ENCODE data around the gene RAP1GAP2.

The RAP1GAP2 gene

DNA sequence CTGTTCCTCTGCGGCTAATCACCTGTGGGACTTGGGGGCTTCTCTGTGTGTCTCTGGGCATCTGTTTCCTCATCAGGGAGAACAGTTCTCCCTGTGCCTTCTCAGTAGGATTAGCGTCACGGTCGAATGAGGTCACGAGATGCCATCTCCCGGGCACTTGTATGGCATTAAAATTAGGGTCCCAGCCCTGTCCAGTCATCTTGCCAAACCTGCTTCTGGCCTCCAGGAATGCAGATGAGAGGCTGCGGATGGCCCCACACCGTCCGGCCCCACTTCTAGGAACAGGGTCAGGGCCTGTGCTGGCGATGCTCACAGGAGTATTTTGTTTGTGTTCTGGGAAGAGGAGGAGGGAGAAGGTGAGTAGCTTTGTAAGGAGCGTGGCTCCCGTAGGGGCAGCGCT is 208.7 kb downstream of the RAP1GAP2 start:
- no peak for DNase-seq

DNA sequence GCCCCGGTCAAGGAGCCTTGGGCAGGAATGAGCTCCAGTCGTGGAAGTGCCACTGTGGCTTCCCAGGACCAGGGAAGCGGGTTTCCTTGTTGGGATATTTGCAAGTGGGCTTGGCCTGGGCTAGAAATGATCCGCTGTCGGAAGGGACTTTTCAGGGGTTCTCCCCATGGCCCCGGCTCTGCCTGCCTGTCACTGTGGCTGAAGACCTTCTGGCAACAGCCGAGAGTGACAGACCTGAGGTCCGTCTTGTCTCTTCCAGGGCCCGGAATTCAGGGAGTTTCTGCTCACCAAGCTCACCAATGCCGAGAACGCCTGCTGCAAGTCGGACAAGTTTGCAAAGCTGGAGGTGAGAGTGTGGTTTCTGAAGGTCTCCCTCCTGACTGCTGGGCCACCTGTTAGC is 209.5 kb downstream of the RAP1GAP2 start:
- DNase-seq = no peak

- no peak for DNase-seq
Observed at GRCh38 chr17:3006801-3007200, 210.6 kb downstream of the RAP1GAP2 start.

DNA sequence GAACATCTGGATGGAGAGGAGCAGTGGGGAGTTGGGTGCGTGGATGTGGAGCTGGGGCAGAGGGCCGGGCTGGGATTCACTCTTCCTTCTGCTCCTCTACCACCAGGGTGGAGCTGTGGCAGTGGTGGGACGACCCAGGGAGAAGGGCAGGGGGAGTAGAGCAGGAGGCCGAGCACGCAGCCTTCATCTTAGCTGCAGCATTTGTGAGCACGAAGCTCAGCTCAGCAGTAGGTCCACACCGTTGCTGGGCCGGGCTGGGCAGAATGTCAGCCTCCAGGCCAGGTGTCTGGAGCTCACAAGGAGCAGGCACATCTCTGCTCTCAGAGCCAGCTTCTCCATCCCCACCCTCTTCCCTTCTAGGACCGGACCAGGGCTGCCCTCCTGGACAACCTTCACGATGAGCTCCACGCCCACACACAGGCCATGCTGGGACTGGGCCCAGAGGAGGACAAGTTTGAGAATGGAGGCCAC is 211.4 kb downstream of the RAP1GAP2 start:
- DNase-seq = no peak

- DNase-seq = no peak
Observed at GRCh38 chr17:3008336-3009288, 212.4 kb downstream of the RAP1GAP2 start.

- no peak for DNase-seq
Observed at GRCh38 chr17:3009411-3009920, 213.2 kb downstream of the RAP1GAP2 start.

DNA sequence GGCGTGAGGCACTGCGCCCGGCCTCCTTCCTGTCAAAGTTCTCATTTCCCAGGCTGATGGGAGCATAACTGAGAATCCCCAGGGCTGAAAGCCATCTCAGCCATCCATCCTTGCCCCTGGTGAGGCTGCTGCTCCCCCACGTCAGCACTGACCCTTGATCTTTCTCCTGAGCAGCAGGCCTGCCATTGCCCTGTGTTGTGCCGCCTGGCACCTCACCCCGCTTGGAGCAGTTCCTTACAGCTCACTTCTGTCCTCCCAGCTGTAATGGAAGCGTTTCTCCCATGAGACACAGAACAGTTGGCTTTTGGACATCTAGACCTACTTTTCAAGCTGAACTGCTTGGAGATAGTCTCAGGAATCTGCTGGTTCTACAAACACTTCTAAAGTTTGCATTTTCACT is 215.7 kb downstream of the RAP1GAP2 start:
- DNase-seq = no peak

DNA sequence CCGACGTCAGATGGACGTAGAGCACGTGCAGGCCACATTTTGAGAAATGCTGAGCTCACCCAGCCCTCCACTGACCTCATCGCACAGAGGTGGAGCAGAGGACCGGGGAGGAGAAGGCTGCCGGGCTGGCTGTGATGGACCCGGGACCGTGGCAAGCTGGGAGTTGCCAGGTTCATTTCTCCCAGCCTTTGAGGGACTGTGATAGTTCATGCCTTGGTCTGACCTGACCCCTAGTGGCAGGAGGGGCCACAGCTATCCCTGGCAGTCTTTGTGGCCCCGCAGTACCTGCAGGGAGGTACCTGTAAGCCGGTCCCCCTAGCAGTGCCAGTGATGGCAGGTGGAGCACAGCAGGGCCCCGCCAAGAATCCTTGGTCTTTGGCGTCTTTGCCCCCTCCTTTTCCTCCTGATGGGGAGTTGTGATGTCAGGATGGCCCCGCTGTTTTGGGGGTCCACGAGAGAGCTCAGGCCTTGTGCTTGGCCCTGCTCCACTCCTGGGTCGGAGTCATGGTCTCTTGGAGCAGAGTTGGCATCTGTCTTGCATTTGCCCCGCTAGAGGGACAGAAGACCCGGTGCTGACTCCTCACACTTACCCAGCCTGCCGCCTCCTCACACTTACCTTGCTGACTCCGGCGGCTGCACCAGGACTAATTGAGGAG is 216.8 kb downstream of the RAP1GAP2 start:
- no peak for DNase-seq

DNA sequence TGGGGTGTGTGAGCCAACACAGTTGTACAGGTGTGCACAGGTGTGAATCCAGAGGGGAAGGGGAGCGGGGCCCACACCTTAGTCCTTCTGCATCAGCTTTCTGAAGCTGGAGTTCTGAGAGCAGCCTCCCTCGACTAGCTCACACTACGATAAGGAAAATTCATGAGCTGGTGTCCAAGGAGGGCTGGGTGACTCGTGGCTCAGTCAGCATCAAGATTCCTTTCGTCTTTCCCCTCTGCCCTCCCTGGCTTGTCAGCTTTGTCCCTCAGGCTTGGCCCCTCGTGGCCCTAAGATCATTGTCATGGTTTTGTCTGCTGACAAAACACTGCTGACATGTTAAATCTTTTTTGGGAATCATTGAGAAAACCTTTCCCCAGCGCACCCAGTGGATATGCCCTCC is 219.7 kb downstream of the RAP1GAP2 start:
- DNase-seq = no peak

DNA sequence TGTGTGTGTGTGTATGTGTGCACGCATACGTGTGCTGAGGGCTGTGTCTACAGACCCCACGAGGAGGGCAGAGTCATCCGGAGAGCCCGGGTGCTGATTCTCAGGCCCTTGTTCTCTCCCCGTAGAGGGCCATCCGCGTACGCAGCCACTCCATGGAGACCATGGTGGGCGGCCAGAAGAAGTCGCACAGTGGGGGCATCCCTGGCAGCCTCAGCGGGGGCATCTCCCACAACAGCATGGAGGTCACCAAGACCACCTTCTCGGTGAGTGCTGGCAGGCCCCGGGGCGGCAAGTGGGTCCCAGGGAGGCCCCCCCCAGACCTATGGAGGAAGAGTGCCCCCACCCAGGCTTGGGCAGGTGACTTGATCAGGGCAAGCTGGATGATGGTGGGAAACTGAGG is 221.7 kb downstream of the RAP1GAP2 start:
- DNase-seq = no peak

- DNase-seq = no peak
Observed at GRCh38 chr17:3019761-3020160, 223.5 kb downstream of the RAP1GAP2 start.

DNA sequence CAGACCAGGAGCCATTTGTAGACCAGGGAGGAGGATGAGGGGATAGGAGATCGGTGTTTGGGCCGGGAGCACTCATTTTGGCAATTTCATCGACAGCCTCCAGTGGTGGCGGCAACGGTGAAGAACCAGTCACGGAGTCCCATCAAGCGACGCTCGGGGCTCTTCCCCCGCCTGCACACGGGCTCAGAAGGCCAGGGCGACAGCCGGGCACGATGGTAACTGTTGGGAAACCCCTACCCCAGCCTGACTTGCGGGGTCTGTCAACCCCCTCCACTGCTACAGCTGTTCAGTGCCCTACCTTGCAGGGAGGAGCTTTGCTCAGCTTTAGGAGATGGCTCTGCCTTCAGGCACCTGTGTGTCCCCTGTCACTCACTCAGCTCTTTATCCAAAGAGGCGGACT is 224.1 kb downstream of the RAP1GAP2 start:
- no peak for DNase-seq

DNA sequence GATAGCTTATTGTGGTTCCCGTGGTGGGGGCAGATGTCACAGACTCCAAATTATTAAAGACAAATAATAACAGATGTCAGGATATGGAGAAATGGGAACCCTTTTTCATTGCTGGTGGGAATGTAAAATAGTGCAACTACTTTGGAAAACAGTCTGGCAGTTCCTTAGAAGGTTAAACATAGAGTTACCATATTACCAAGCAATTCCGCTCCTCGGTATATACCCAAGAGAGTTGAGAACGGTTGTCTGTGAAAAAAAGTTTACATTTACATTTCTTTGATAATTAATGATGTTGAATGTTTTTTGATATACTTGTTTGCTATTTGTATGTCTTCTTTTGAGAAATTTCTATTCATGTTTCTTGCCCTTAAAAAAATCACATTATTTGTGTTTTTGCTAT is 226.0 kb downstream of the RAP1GAP2 start:
- DNase-seq = no peak

GRCh38 chr17:3024346-3024745 is 228.1 kb downstream of the RAP1GAP2 start:
- DNase-seq = no peak

GRCh38 chr17:3025421-3026124 is 229.3 kb downstream of the RAP1GAP2 start:
- DNase-seq = no peak

DNA sequence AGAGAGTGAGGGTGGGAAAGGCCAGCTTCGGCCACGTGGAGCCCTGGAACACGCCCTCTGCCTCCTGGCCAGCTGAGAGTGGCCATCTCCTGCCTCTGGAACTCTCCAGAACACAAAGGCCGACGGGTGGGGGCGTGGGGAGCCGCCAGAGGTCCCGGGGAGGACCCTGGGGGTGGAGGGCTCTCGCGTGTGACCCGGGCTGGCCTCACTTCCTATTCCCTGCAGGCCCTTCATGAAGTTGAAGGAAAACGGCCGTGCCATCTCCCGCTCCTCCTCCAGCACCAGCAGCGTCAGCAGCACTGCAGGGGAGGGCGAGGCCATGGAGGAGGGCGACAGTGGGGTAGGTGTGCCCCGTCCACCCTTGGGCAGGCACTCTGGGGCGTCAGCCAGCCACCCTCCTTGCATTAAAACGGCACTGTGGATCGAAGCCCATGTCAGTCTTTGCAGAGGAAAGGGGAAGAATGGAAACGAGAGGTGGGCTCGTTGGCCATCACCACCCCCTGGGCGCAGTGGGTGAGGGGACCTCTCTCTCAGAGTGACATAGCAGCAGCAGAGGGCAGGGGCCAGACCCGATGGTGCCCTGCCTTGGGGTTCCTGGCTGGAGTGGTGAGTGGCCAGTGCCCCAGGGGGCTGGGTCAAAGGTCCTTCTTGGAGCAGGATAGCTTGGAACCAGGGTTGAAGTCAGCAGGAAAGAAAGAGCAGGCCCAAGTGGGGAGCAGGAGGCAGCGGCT is 230.1 kb downstream of the RAP1GAP2 start:
- no peak for DNase-seq

DNA sequence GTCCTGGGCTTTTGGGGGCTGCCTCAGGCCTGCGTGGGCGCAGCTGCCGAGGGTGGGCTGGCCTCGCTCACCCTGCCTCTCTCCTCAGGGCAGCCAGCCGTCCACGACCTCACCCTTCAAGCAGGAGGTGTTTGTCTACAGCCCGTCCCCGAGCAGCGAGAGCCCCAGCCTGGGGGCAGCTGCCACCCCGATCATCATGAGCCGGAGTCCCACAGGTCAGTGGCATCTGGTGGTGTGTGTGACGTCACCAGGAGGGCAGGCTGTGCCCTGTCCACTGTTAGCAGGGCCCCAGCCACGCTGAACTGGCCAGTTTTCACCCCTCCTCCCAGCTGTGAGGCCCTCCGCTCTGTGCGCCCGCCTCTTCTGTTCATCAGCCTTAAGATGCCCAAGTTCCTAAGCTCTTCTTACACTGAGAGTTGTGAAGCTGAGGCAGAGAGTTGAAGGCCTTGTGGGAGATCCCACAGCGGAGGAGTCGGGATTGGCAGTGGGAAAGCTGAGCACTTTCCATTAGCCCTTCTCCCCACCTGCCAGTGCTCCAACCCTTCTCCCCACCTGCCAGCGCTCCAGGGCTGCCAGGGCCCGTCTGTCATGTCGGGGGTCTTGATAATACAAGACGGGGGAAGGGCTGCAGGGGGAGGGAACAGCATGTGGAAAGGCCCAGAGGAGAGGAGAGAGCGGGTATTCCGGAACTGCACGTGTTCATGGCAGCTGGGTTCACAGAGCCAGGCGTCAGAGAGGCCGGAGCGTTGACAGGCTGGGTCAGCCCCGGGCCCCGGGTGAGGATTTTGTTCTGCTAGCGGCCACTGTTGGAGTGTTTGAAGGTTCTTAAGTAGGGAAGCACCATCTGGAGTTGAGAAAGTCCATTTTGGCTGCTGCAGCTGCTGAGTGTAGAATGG is 230.9 kb downstream of the RAP1GAP2 start:
- DNase-seq = no peak

- DNase-seq = no peak
Observed at GRCh38 chr17:3027786-3028532, 231.7 kb downstream of the RAP1GAP2 start.

DNA sequence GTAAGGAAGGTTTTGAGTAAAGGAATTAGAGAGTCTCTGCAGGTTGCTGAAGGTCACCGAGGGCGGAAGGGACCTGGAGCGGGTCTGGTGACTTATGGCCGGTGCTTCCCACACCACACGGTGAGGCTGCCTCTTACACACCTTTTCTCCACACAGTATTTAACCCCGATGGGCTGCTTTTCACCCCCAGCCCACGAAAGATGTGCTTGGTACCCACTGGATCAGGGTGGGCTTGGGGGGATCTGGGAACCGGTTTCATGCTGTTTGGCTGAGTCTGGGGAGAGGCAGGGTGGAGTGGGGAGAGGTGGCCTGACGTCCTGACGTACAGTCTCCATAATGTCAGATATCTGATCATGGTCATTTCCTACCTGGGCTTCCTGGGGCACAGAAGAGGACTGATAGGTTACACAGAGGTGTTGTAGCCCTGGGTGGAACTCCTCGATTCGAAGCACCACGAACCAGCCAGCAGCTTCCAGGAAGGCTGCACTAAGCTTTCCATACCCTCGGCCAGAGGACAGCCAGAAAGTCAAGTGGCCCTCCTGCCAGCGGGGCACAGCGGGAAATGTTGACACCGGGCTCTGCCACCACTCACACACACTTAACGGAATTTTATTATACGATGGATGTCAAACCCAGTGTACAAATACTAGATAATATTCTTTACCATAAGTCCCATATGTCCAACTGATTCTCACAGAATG is 233.1 kb downstream of the RAP1GAP2 start:
- DNase-seq = no peak

DNA sequence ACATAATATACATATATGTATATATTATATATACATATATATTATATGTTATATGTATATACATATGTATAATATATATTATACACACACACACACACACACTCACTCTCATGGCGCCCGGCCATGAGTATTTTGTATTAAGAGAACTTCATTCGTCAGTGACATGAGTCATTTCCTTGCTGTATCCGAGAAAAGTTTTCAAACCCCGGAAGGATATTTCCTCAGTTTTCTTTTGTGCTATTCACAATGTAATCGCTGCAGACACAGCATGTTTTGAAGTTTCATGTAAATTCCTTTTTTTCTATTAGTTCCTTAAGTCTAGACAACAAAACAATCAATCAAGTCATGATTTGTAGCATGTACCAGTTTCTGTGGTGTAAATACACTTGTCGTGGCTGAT is 233.9 kb downstream of the RAP1GAP2 start:
- no peak for DNase-seq
